Measurements from ENCODE around the gene GGACT.

GGACT gene

DNA sequence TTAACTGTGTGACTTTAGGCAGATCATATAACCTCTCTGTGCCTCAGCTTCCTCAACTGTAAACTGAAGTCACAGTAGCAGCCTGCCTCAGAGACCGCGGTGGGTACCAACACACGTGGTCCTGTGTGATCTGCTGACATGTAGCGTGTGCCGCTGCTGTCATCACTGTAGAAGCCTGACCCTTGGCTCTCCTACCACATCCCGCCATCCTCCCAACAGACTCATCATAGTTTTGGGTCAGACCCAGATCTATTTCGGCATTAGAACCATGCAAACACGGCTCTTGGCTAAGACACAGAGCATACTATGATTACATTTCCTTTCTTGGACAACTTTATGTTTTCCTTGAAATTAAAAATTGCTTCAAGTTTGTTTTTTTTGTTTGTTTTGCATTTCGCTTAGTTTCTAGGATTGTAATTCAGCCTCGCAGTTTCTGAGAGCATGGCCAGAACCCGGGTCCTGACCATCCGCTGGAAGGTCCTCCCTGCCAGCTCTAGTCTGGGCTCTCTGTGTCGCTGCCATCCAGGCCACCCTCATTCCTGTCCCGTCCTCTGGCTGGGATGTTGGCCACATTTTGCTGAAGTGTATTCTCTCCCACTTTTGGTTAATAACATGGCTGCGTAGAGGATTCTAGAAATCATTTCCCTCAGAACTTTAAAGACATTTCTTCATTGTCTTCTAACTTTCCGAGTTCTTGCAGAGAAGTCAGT, 53.0 kb downstream of the GGACT start:
- Mint-ChIP-seq H3K4me1 (peaks cover 15% of the 10 kb centered on the region), H3K4me3 (no peak overlapping the region), H3K27me3 (ENCODE audit: low read depth) (no peaks in the 10 kb centered on the region), H3K9me3 (peaks cover 2% of the 10 kb centered on the region), H3K27ac (no peak overlapping the region), H3K36me3 (ENCODE audit: low read depth) (peaks cover 46% of the 10 kb centered on the region)
- TF ChIP-seq, protein P1, sequence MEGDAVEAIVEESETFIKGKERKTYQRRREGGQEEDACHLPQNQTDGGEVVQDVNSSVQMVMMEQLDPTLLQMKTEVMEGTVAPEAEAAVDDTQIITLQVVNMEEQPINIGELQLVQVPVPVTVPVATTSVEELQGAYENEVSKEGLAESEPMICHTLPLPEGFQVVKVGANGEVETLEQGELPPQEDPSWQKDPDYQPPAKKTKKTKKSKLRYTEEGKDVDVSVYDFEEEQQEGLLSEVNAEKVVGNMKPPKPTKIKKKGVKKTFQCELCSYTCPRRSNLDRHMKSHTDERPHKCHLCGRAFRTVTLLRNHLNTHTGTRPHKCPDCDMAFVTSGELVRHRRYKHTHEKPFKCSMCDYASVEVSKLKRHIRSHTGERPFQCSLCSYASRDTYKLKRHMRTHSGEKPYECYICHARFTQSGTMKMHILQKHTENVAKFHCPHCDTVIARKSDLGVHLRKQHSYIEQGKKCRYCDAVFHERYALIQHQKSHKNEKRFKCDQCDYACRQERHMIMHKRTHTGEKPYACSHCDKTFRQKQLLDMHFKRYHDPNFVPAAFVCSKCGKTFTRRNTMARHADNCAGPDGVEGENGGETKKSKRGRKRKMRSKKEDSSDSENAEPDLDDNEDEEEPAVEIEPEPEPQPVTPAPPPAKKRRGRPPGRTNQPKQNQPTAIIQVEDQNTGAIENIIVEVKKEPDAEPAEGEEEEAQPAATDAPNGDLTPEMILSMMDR (IDR thresholded peaks at IDR 0.05; ENCODE audit: unreplicated experiment in 3 of 3) = no peak

DNA sequence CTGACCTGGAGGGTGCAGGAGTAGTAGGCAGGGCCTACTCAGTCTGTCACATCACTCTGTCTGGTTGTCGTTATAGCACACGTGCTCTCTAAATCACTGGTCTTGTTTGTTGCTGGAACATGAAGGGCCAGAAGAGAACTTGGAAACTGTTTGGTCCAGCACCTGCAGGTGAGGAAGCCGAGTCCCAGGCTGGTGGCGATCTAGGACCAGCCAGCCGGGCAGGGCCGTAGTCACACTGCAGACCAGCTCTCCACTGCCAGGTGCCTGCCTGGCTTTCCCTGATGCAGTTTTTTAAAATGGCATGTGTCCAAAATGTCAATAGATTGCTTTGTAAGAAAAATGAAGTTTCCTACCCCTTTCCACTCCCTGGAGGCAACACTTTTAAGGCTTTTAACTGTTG, 53.7 kb downstream of the GGACT start:
- Mint-ChIP-seq H3K4me1 (peaks cover 21% of the 10 kb centered on the region), H3K27ac (no peak overlapping the region), H3K27me3 (ENCODE audit: low read depth) (no peaks in the 10 kb centered on the region), H3K4me3 (no peak overlapping the region), H3K9me3 (peaks cover 2% of the 10 kb centered on the region), H3K36me3 (ENCODE audit: low read depth) (peaks cover 46% of the 10 kb centered on the region)
- TF ChIP-seq, protein P1 (IDR thresholded peaks at IDR 0.05; ENCODE audit: unreplicated experiment in 3 of 3) = no peak

DNA sequence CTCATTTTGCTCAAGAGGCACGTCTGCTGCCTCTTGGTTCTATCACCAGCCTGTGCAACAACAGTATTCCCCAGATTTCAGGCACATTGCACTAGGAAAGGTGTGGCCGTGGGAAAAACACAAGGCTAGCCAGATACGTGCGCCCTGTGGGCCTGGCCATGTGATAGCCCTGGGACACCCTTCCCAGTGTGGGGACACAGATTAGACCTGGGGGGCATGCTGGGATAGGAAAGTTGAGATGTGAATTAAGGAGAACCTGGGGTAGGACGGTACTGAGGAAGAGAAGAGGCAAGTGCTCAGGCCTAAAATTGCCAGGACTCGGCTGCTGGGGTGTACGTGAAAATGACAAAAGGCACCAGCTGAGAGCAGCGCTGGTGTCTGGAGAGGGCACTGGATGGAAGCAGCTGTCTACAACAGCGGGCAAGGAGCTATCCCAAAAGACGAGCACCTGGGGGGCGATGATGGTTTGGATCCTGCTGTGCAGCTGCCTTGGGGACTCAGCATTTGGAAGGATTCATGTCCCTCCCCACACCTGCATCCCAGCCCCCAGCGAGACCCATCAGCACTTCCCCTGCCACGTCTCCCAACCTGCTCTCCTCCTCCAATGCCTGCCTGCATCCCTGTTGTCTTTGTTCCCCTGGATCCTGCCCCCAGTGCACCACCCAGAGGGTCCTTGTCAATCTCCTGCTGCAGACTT, 54.3 kb downstream of the GGACT start:
- H3K36me3 Mint-ChIP-seq (ENCODE audit: low read depth) = peaks cover 46% of the 10 kb centered on the region
- H3K27ac Mint-ChIP-seq = no peak overlapping the region
- TF ChIP-seq, protein P1 (IDR thresholded peaks at IDR 0.05; ENCODE audit: unreplicated experiment in 3 of 3) = no peak
- H3K27me3 Mint-ChIP-seq (ENCODE audit: low read depth) = no peaks in the 10 kb centered on the region
- H3K9me3 Mint-ChIP-seq = peaks cover 2% of the 10 kb centered on the region
- H3K4me1 Mint-ChIP-seq = peaks cover 21% of the 10 kb centered on the region
- H3K4me3 Mint-ChIP-seq = no peak overlapping the region

DNA sequence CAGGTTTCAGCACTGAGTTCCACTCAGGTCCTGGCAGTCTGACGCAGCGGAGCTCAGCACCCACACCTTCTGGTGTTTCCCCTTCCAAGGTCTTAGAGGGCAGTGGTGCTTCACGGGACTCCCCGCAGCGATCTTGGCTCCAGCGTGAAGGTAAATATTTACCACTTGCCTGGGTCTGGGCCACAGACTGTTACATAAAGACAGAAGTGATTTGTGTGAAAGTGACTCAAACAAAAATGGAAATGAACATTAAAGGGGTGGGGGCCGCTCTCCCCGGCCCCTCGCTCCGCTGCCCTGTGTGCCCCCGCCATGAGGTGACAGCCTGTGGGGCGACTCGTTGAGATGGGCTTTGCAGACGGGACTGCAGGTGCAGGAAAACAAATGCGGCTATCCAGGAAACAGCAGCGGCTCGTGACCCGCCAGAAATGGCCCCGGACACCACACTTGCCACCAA, 55.0 kb downstream of the GGACT start:
- TF ChIP-seq, protein P1 (IDR thresholded peaks at IDR 0.05; ENCODE audit: unreplicated experiment in 3 of 3) = no peak
- Mint-ChIP-seq H3K36me3 (ENCODE audit: low read depth) (peaks cover 48% of the 10 kb centered on the region), H3K9me3 (peaks cover 2% of the 10 kb centered on the region), H3K27me3 (ENCODE audit: low read depth) (no peaks in the 10 kb centered on the region), H3K4me1 (peaks cover 21% of the 10 kb centered on the region), H3K27ac (no peak overlapping the region), H3K4me3 (no peak overlapping the region)

DNA sequence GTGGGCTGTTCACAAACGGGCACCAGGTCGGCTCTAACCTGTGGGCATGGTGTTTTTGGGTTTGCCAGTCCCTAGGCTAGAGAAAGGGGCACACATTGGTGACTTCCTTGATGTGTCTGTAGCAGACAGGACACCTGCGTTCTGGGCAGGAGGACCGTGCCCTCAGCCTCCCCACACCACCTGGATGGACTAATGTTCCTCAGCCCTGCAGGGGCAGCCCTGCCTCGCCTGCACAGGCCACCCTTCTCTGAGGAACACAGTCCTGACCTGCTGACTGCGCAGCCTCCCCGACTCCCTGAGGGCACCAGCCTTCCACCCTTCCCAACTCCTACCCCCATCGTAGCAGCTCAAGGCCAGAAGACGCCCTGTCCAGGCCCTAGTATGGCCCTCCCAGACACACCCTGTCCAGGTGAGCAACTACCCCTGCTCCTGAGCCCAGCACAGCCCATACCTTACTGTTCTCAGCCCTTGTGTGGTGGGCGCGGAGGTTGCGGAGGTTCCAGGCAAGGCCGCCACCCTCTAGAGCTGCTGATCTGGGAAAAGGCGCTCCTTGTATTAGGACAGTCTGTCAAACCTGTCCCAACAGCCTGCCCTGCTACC, 55.7 kb downstream of the GGACT start:
- H3K36me3 Mint-ChIP-seq (ENCODE audit: low read depth) = peaks cover 55% of the 10 kb centered on the region
- TF ChIP-seq, protein P1 (IDR thresholded peaks at IDR 0.05; ENCODE audit: unreplicated experiment in 3 of 3) = no peak
- H3K4me3 Mint-ChIP-seq = no peak overlapping the region
- H3K27me3 Mint-ChIP-seq (ENCODE audit: low read depth) = no peaks in the 10 kb centered on the region
- peaks cover 21% of the 10 kb centered on the region for H3K4me1 Mint-ChIP-seq
- peaks cover 2% of the 10 kb centered on the region for H3K9me3 Mint-ChIP-seq
- no peak overlapping the region for H3K27ac Mint-ChIP-seq

All from nephron (organoid).